Mesenchymal stem cell (in vitro differentiated cells and primary cell): ENCODE measurements around the gene DEF6.

Source experiments
- DNase-seq: peaks from one replicate; pipeline ENCODE4 v3.0.0-alpha.2; 2013
- H2AFZ ChIP-seq: one replicate; pipeline ENCODE4 v1.6.1; 2013; ENCODE audit warnings: low read depth, mild to moderate bottlenecking, control low read depth, inconsistent platforms, low read length, moderate library complexity
- H2AK5ac ChIP-seq: 2 replicates; pipeline ENCODE4 v1.6.1; 2013; ENCODE audit warnings: low read length, moderate library complexity, mild to moderate bottlenecking, inconsistent platforms; ENCODE audit not compliant: severe bottlenecking
- H2BK120ac ChIP-seq: one replicate; pipeline ENCODE4 v1.6.1; 2013; ENCODE audit warnings: low read depth, mild to moderate bottlenecking, inconsistent platforms, low read length, moderate library complexity
- H2BK12ac ChIP-seq, 2 experiments: one replicate each; pipeline ENCODE4 v1.6.1; 2013; ENCODE audit warnings: inconsistent platforms in 2 of 2, low read length in 2 of 2, mild to moderate bottlenecking in 2 of 2, moderate library complexity in 2 of 2, control low read depth in 1 of 2
- H2BK15ac ChIP-seq: one replicate; pipeline ENCODE4 v1.6.1; 2013; ENCODE audit warnings: mild to moderate bottlenecking, low read depth, inconsistent platforms; ENCODE audit not compliant: poor library complexity, severe bottlenecking
- H2BK5ac ChIP-seq: 2 replicates; pipeline ENCODE4 v1.6.1; 2013; ENCODE audit warnings: low read depth, mild to moderate bottlenecking, low read length, control low read depth, inconsistent platforms; ENCODE audit not compliant: poor library complexity, severe bottlenecking
- H3K14ac ChIP-seq, 2 experiments: one replicate each; pipeline ENCODE4 v1.6.1; 2013; ENCODE audit warnings: inconsistent platforms in 2 of 2, low read length in 2 of 2, control low read depth in 1 of 2, mild to moderate bottlenecking in 1 of 2, moderate library complexity in 1 of 2
- H3K18ac ChIP-seq, 2 experiments: one replicate each; pipeline ENCODE4 v1.6.1; 2013; ENCODE audit warnings: inconsistent platforms in 2 of 2, low read length in 2 of 2, control low read depth in 1 of 2, low read depth in 1 of 2, mild to moderate bottlenecking in 1 of 2
- H3K23ac ChIP-seq, 2 experiments: one replicate each; pipeline ENCODE4 v1.6.1; 2013; ENCODE audit warnings: inconsistent platforms in 2 of 2, low read length in 2 of 2, mild to moderate bottlenecking in 2 of 2, moderate library complexity in 2 of 2, control low read depth in 1 of 2
- H3K27ac ChIP-seq: 2 replicates; pipeline ENCODE4 v1.5.1; 2013; ENCODE audit warnings: mild to moderate bottlenecking, moderate library complexity, low read length, control low read depth, inconsistent platforms; ENCODE audit not compliant: poor library complexity, severe bottlenecking
- H3K27me3 ChIP-seq, 2 experiments: 2 replicates each; pipeline versions ENCODE4 v1.6.1 to v1.7.0; 2013; ENCODE audit warnings: low read length in 2 of 2, mild to moderate bottlenecking in 2 of 2, moderate library complexity in 2 of 2, control low read depth in 1 of 2, inconsistent platforms in 1 of 2; ENCODE audit not compliant: control insufficient read depth in 1 of 2, insufficient read depth in 1 of 2
- H3K36me3 ChIP-seq, 2 experiments: 2 replicates each; pipeline versions ENCODE4 v1.6.1 to v1.7.0; 2013; ENCODE audit warnings: low read length in 2 of 2, control low read depth in 1 of 2, inconsistent platforms in 1 of 2, low read depth in 1 of 2, mild to moderate bottlenecking in 1 of 2; ENCODE audit not compliant: insufficient read depth in 2 of 2, control insufficient read depth in 1 of 2
- H3K4ac ChIP-seq, 2 experiments: one replicate each; pipeline ENCODE4 v1.6.1; 2013; ENCODE audit warnings: inconsistent platforms in 2 of 2, low read length in 2 of 2, mild to moderate bottlenecking in 2 of 2, moderate library complexity in 2 of 2, control low read depth in 1 of 2, low read depth in 1 of 2
- H3K4me1 ChIP-seq: 2 replicates; pipeline ENCODE4 v1.6.1; 2013; ENCODE audit warnings: low read depth, low read length, control low read depth; ENCODE audit not compliant: control insufficient read depth, insufficient read depth
- H3K4me2 ChIP-seq: 2 replicates; pipeline ENCODE4 v1.6.1; 2013; ENCODE audit warnings: low read length, mild to moderate bottlenecking, inconsistent platforms; ENCODE audit not compliant: poor library complexity, severe bottlenecking
- H3K4me3 ChIP-seq, 2 experiments: 2 replicates each; pipeline versions ENCODE4 v1.5.1 to v1.7.0; 2013; ENCODE audit warnings: low read length in 2 of 2, mild to moderate bottlenecking in 2 of 2, control low read depth in 1 of 2, low read depth in 1 of 2; ENCODE audit not compliant: insufficient read depth in 1 of 2
- H3K79me1 ChIP-seq: replicated peaks from 2 replicates; pipeline ENCODE4 v1.6.1; 2013; ENCODE audit warnings: mild to moderate bottlenecking, control low read depth, low read length, inconsistent platforms; ENCODE audit not compliant: poor library complexity, severe bottlenecking
- H3K9ac ChIP-seq: 2 replicates; pipeline ENCODE4 v1.7.0; 2013; ENCODE audit warnings: mild to moderate bottlenecking, low read length, moderate library complexity
- H3K9me3 ChIP-seq: 2 replicates; pipeline ENCODE4 v1.7.0; 2013; ENCODE audit warnings: mild to moderate bottlenecking, low read length; ENCODE audit not compliant: control insufficient read depth
- H4K8ac ChIP-seq: one replicate; pipeline ENCODE4 v1.6.1; 2013; ENCODE audit warnings: inconsistent platforms, mild to moderate bottlenecking, low read length, moderate library complexity
- H4K91ac ChIP-seq: one replicate; pipeline ENCODE4 v1.6.1; 2013; ENCODE audit warnings: mild to moderate bottlenecking, low read length, inconsistent platforms
- WGBS: methylation state at CpG from one replicate; pipeline ENCODE4 v1.1.7; 2013; ENCODE audit warnings: mixed read lengths; 5-methylcytosine and 5-hydroxymethylcytosine counted together

The DEF6 gene

GRCh38 chr6:35253249-35253648, 44.4 kb upstream of the DEF6 start:
- 100% methylated on average over 1 of the region's 1 CpG for WGBS
- Histone ChIP-seq H2BK5ac (no peak overlapping the region), H2BK120ac (no peak overlapping the region), H4K8ac (no peak overlapping the region), H3K79me1 (peaks cover 31% of the 10 kb centered on the region), H3K9ac (no peak overlapping the region), H3K23ac (no peak overlapping the region), H3K27me3 (no peaks in the 10 kb centered on the region), H3K4me1 (peaks cover 3% of the 10 kb centered on the region), H3K4me2 (no peak overlapping the region), H3K9me3 (no peaks in the 10 kb centered on the region), H3K14ac (no peak overlapping the region), H2AFZ (no peak overlapping the region), H3K36me3 (peaks cover 6 to 10% of the 10 kb centered on the region in 2 experiments), H4K91ac (no peak overlapping the region), H2BK15ac (no peak overlapping the region), H3K27ac (no peak overlapping the region), H3K4ac (no peak overlapping the region), H3K4me3 (no peak overlapping the region), H2AK5ac (no peak overlapping the region), H3K18ac (no peak overlapping the region), H2BK12ac (no peak overlapping the region)
- no peak for DNase-seq

GRCh38 chr6:35258336-35258735, 39.3 kb upstream of the DEF6 start:
- no peaks in the 10 kb centered on the region for H3K27me3 ChIP-seq
- H2AK5ac ChIP-seq, result no peak overlapping the region
- H3K23ac ChIP-seq, result no peak overlapping the region
- H3K4ac ChIP-seq, result no peak overlapping the region
- no CpG with 5 or more reads among the region's 7 CpGs for WGBS
- peak overlapping the region; percentile 83 for H3K4me2 ChIP-seq
- peaks cover 16% of the 10 kb centered on the region for H3K79me1 ChIP-seq
- H3K18ac ChIP-seq, result no peak overlapping the region
- no peak overlapping the region for H2BK15ac ChIP-seq
- no peak overlapping the region for H3K27ac ChIP-seq
- H3K4me3 ChIP-seq, result peak overlapping the region in 1 of 2 experiments; percentile 99
- no peak overlapping the region for H4K8ac ChIP-seq
- no peak overlapping the region for H2AFZ ChIP-seq
- peak overlapping the region; percentile 98 for H3K9ac ChIP-seq
- peaks cover 0 to 3% of the 10 kb centered on the region in 2 experiments for H3K36me3 ChIP-seq
- peaks cover 5% of the 10 kb centered on the region for H3K4me1 ChIP-seq
- no peaks in the 10 kb centered on the region for H3K9me3 ChIP-seq
- H4K91ac ChIP-seq, result no peak overlapping the region
- DNase-seq, result no peak
- H2BK5ac ChIP-seq, result no peak overlapping the region
- no peak overlapping the region for H2BK12ac ChIP-seq
- H2BK120ac ChIP-seq, result no peak overlapping the region
- H3K14ac ChIP-seq, result no peak overlapping the region

GRCh38 chr6:35258858-35259193, 38.8 kb upstream of the DEF6 start:
- Histone ChIP-seq H2BK15ac (no peak overlapping the region), H2BK120ac (no peak overlapping the region), H3K23ac (no peak overlapping the region), H3K9ac (peak overlapping the region; percentile 98), H3K4me1 (peaks cover 5% of the 10 kb centered on the region), H2BK12ac (no peak overlapping the region), H3K27ac (peak overlapping the region; percentile 45), H4K91ac (no peak overlapping the region), H2BK5ac (no peak overlapping the region), H3K14ac (no peak overlapping the region), H3K79me1 (peaks cover 17% of the 10 kb centered on the region), H3K4me3 (peak overlapping the region; percentile 98 to 99), H2AK5ac (no peak overlapping the region), H3K9me3 (no peaks in the 10 kb centered on the region), H3K4me2 (peak overlapping the region; percentile 83), H4K8ac (no peak overlapping the region), H3K27me3 (no peaks in the 10 kb centered on the region), H3K4ac (no peak overlapping the region), H2AFZ (no peak overlapping the region), H3K18ac (no peak overlapping the region), H3K36me3 (peaks cover 0 to 3% of the 10 kb centered on the region in 2 experiments)
- WGBS, result 1% methylated on average over 20 of the region's 20 CpGs
- peak; percentile 83 for DNase-seq

GRCh38 chr6:35259194-35259947, 38.2 kb upstream of the DEF6 start, which contains the start of gene ZNF76:
Gene ZNF76 (plus strand): TSS chr6:35259735. CDS start chr6:35281152, 21,417 bp downstream.
- peak within 1 kb of the TSS; percentile 92 for H2AK5ac ChIP-seq
- peak; percentile 98 for DNase-seq

More at GRCh38 chr6:35259194-35259947, 38.2 kb upstream of the DEF6 start, which contains the start of gene ZNF76:
- Histone ChIP-seq H3K9me3 (no peaks in the 10 kb centered on the region), H3K4me2 (peak within 1 kb of the TSS; percentile 95), H4K8ac (peak within 1 kb of the TSS; percentile 98), H4K91ac (peak within 1 kb of the TSS; percentile 99), H3K9ac (peak within 1 kb of the TSS; percentile 98), H3K4me1 (peaks cover 5% of the 10 kb centered on the region), H3K27ac (peak within 1 kb of the TSS; percentile 45), H3K36me3 (peaks cover 0 to 3% of the 10 kb centered on the region in 2 experiments), H2AFZ (peak within 1 kb of the TSS; percentile 99), H3K18ac (peak within 1 kb of the TSS; percentile 98 to 99), H2BK15ac (peak within 1 kb of the TSS; percentile 96), H3K14ac (peak within 1 kb of the TSS in 1 of 2 experiments; percentile 96), H3K23ac (peak within 1 kb of the TSS; percentile 85 to 97), H3K4me3 (peak within 1 kb of the TSS; percentile 98 to 99), H3K4ac (peak within 1 kb of the TSS; percentile 93 to 98), H2BK12ac (peak within 1 kb of the TSS; percentile 62 to 85), H2BK5ac (peak within 1 kb of the TSS; percentile 96), H3K79me1 (peaks cover 20% of the 10 kb centered on the region), H3K27me3 (no peaks in the 10 kb centered on the region), H2BK120ac (peak within 1 kb of the TSS; percentile 96)
- WGBS, result under 1% methylated on average over 58 of the region's 82 CpGs
